ENCODE measurements around the gene ARPC1B.

The ARPC1B gene

GRCh38 chr7:99389772-99390171 is 15.2 kb downstream of the ARPC1B start:
- DNase-seq (ENCODE audit: low read depth in 2 of 2) = no peak

- DNase-seq (ENCODE audit: low read depth in 2 of 2) = no peak
Measured at GRCh38 chr7:99390941-99391602, 16.5 kb downstream of the ARPC1B start.

- DNase-seq (ENCODE audit: low read depth in 2 of 2) = no peak
Measured at GRCh38 chr7:99392046-99392445, 17.5 kb downstream of the ARPC1B start.

GRCh38 chr7:99392659-99393354 is 18.3 kb downstream of the ARPC1B start:
- DNase-seq (ENCODE audit: low read depth in 2 of 2) = peak; percentile 63 to 64

GRCh38 chr7:99393355-99394187 is 19.0 kb downstream of the ARPC1B start:
- DNase-seq (ENCODE audit: low read depth in 2 of 2) = no peak

GRCh38 chr7:99394188-99394502 is 19.6 kb downstream of the ARPC1B start:
- no peak for DNase-seq (ENCODE audit: low read depth in 2 of 2)

- DNase-seq (ENCODE audit: low read depth in 2 of 2) = no peak
Measured at GRCh38 chr7:99395616-99396327, 21.2 kb downstream of the ARPC1B start.

- DNase-seq (ENCODE audit: low read depth in 2 of 2) = no peak
Measured at GRCh38 chr7:99396418-99397296, 22.1 kb downstream of the ARPC1B start.

- DNase-seq (ENCODE audit: low read depth in 2 of 2) = no peak
Measured at GRCh38 chr7:99397297-99397983, 22.9 kb downstream of the ARPC1B start.

- DNase-seq (ENCODE audit: low read depth in 2 of 2) = no peak
Measured at GRCh38 chr7:99398891-99399445, 24.4 kb downstream of the ARPC1B start.

GRCh38 chr7:99399597-99399996 is 25.1 kb downstream of the ARPC1B start:
- no peak for DNase-seq (ENCODE audit: low read depth in 2 of 2)

- no peak for DNase-seq (ENCODE audit: low read depth in 2 of 2)
Measured at GRCh38 chr7:99402854-99403253, 28.3 kb downstream of the ARPC1B start.

GRCh38 chr7:99403764-99404163 is 29.2 kb downstream of the ARPC1B start:
- DNase-seq (ENCODE audit: low read depth in 2 of 2) = no peak

- no peak for DNase-seq (ENCODE audit: low read depth in 2 of 2)
Measured at GRCh38 chr7:99404235-99404976, 29.9 kb downstream of the ARPC1B start.

GRCh38 chr7:99404977-99405320 is 30.4 kb downstream of the ARPC1B start:
- DNase-seq (ENCODE audit: low read depth in 2 of 2) = no peak

GRCh38 chr7:99406557-99406956 is 32.0 kb downstream of the ARPC1B start:
- no peak for DNase-seq (ENCODE audit: low read depth in 2 of 2)

GRCh38 chr7:99407872-99408378 is 33.4 kb downstream of the ARPC1B start:
- DNase-seq (ENCODE audit: low read depth in 2 of 2) = no peak

- peak; percentile 82 to 85 for DNase-seq (ENCODE audit: low read depth in 2 of 2)
Measured at GRCh38 chr7:99408379-99409191, 34.1 kb downstream of the ARPC1B start, which contains the start of the genes BUD31 and PDAP1. Gene BUD31, plus strand, starts transcription at chr7:99408969. Its CDS starts 2,124 bp downstream, at chr7:99411093. Gene PDAP1, minus strand, starts transcription at chr7:99408597. Its CDS starts 49 bp downstream, at chr7:99408548.

Measured in activated CD4-positive, alpha-beta T cell treated with anti-CD3 and anti-CD28 coated beads for 24 hours (primary cell).